Left lung (tissue), 10 donors: ENCODE measurements around the gene KRTAP4-1. TPM values are rescaled to one million over a fixed set of nuclear protein-coding genes. Genes with fewer than 3 reads are reported as not detected.
"Not testable (repeated sequence)": the region's sequence is repeated elsewhere in the genome, so short reads cannot be mapped to it uniquely, and the experiment has no call there.

Experiments
- ATAC-seq: fragments of 200-7000 bp; cut with Tn5 transposase; one replicate; pipeline ENCODE4 v1.9.1; 2020; ENCODE audit warnings: moderate library complexity
- DNase-seq, 4 donors: peaks; one replicate each; pipeline ENCODE4 v3.0.0-alpha.2; 2013 to 2020
- H3K27ac ChIP-seq, 2 donors: fragments of 200-600 bp; sonication (generic) in 1 of 2; one replicate each; pipeline versions ENCODE4 v1.5.0 to v1.8.0; 2020 to 2021
- H3K27me3 ChIP-seq, 2 donors: fragments of 200-600 bp; sonication (generic) in 1 of 2; one replicate each; pipeline versions ENCODE4 v1.5.0 to v1.8.0; 2020 to 2021
- H3K36me3 ChIP-seq, 2 donors: fragments of 200-600 bp; sonication (generic) in 1 of 2; one replicate each; pipeline versions ENCODE4 v1.5.0 to v1.8.0; 2020 to 2021
- H3K4me1 ChIP-seq, 2 donors: fragments of 200-600 bp; one replicate each; pipeline ENCODE4 v1.8.0; 2021
- H3K4me3 ChIP-seq, 2 donors: fragments of 200-600 bp; sonication (generic) in 1 of 2; one replicate each; pipeline versions ENCODE4 v1.5.0 to v1.8.0; 2020 to 2021; ENCODE audit warnings: mild to moderate bottlenecking in 1 of 2
- H3K9me3 ChIP-seq, 2 donors: fragments of 200-600 bp; sonication (generic) in 1 of 2; one replicate each; pipeline versions ENCODE4 v1.5.0 to v1.8.0; 2020 to 2021
- CTCF ChIP-seq, 2 donors: fragments of 200-600 bp; sonication (generic) in 1 of 2; IDR thresholded peaks; one replicate each; pipeline versions ENCODE4 v1.5.0 to v1.8.0; 2021; ENCODE audit warnings: antibody characterized with exemption in 2 of 2
- intact Hi-C, 2 donors: fragments of 100-400 bp; cut with DNase I; formaldehyde crosslinking; loops; one replicate each; pipeline versions ENCODE4 v1.11.2 to v1.14.2; 2022
- polyA plus RNA-seq, 6 donors: library from polyadenylated mRNA; unstranded; fragments of 120-200 nt; gene quantifications; one replicate each; pipeline ENCODE4 v1.2.1, GENCODE V29; 2013; ENCODE audit not compliant: insufficient read length in 6 of 6
- total RNA-seq, 2 donors: library from RNA; stranded (reverse); fragmentation: NEBNext Ultra II Directional; extraction: Animal tissue kit (Norgen Biotek cat#: 25700); gene quantifications; one replicate each; pipeline ENCODE4 v1.2.1, GENCODE V29; 2021
- donor health status: DM: no; HTN: yes; CAD: no.
- donor health status: DM: no; HTN: no; CAD: no.

The KRTAP4-1 gene
- total and polyA plus RNA-seq, 8 donors: not detected

DNA sequence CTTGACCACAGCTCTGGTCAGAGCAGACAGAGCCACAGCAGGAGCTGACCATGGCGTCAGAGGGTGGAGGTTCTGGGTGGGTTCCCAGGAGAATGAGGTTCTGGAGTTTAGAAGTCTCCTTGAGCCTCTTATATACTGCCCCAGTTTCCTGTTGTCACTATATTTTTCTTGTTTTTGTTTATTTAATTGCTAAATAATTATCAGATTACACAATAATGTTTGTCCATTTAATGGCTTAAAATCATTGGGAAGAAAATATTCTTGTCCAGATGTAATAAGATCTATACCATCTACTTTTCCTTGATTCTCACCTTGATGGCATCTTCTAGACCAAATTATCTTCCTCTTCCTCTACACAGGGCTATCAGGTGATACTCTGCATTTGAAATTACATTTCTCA is 16.6 kb downstream of the KRTAP4-1 start, which contains the start of gene KRTAP4-3:
Gene KRTAP4-3 (minus strand): TSS at position 101 of the 400 bp plus-strand sequence. CDS start 49 bp downstream, at position 52.
- no peaks in the 10 kb centered on the region for H3K4me1 ChIP-seq
- no peak within 1 kb of the TSS for H3K4me3 ChIP-seq
- DNase-seq (no peak), ATAC-seq (no peak)
- H3K36me3 ChIP-seq: no peaks in the 10 kb centered on the region
- no peak for TF ChIP-seq CTCF (IDR thresholded peaks at IDR 0.05)
- H3K27me3 ChIP-seq: no peaks in the 10 kb centered on the region
- intact Hi-C loops: no loop called here
- no peaks in the 10 kb centered on the region for H3K9me3 ChIP-seq
- H3K27ac ChIP-seq: no peak within 1 kb of the TSS

DNA sequence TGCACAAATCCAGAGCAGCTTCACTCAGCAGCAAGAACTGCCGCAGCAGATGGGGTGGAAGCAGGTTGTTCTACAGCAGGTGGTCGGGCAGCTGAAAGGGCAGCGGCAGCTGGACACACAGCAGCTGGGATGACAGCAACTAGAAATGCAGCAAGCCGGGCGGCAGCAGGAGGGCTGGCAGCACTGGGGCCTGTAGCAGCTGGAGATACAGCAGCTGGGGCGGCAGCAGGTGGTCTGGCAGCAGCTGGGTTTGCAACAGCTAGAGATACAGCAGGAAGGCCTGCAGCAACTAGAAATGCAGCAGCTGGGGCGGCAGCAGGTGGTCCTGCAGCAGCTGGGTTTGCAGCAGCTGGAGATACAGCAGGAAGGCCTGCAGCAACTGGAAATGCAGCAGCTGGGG is 17.1 kb downstream of the KRTAP4-1 start:
- DNase-seq (peak in 1 of 4 donors; percentile 69), ATAC-seq (no peak)
- no peaks in the 10 kb centered on the region for H3K36me3 ChIP-seq
- no peaks in the 10 kb centered on the region for H3K9me3 ChIP-seq
- no peaks in the 10 kb centered on the region for H3K27me3 ChIP-seq
- H3K27ac ChIP-seq: no peak overlapping the region
- no peak overlapping the region for H3K4me3 ChIP-seq
- no peak for TF ChIP-seq CTCF (IDR thresholded peaks at IDR 0.05)
- no peaks in the 10 kb centered on the region for H3K4me1 ChIP-seq
- intact Hi-C loops: no loop called here

DNA sequence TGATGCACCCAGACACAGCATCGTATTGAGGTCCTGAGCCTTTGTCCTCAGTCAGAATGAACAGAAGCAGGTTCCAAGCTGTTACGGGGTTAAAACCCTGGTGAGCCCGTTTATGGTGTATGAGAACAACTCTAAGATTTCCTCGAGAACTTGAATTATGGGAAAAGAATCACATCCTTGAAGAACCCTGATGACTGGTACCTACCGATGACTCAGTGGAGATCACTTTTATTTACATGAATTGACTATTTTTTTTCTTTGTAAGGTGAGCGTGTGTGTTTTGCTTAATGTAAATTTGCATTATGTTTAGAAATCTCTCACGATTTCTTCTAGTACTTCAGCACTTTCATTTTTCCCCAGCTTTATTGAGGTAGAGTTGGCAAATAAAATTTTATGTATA is 20.9 kb downstream of the KRTAP4-1 start:
- intact Hi-C loops: no loop called here
- TF ChIP-seq CTCF (IDR thresholded peaks at IDR 0.05): no peak
- Histone ChIP-seq H3K4me3 (no peak overlapping the region), H3K27me3 (peaks cover 4 to 10% of the 10 kb centered on the region in 2 donors), H3K36me3 (no peaks in the 10 kb centered on the region), H3K9me3 (no peaks in the 10 kb centered on the region), H3K27ac (no peak overlapping the region), H3K4me1 (no peaks in the 10 kb centered on the region)
- DNase-seq: no peak
- no peak for ATAC-seq

GRCh38 chr17:41160648-41161047 is 24.1 kb downstream of the KRTAP4-1 start, which contains the start of gene KRTAP4-4:
TSS of gene KRTAP4-4 (minus strand) at chr17:41160748. CDS start at chr17:41160691, 57 bp downstream.
- Histone ChIP-seq H3K36me3 (no peaks in the 10 kb centered on the region), H3K4me3 (no peak within 1 kb of the TSS), H3K27me3 (peaks cover 4 to 10% of the 10 kb centered on the region in 2 donors), H3K4me1 (no peaks in the 10 kb centered on the region), H3K9me3 (no peaks in the 10 kb centered on the region), H3K27ac (no peak within 1 kb of the TSS)
- DNase-seq: no peak
- ATAC-seq: no peak
- intact Hi-C loops: no loop called here
- TF ChIP-seq CTCF (IDR thresholded peaks at IDR 0.05): no peak

GRCh38 chr17:41160190-41160589 is 24.5 kb downstream of the KRTAP4-1 start:
- ATAC-seq, H3K27ac ChIP-seq, H3K36me3 ChIP-seq, H3K9me3 ChIP-seq, H3K27me3 ChIP-seq, H3K4me1 ChIP-seq, H3K4me3 ChIP-seq, intact Hi-C loops: not testable (repeated sequence)
- DNase-seq: peak in 1 of 4 donors; percentile 40

DNA sequence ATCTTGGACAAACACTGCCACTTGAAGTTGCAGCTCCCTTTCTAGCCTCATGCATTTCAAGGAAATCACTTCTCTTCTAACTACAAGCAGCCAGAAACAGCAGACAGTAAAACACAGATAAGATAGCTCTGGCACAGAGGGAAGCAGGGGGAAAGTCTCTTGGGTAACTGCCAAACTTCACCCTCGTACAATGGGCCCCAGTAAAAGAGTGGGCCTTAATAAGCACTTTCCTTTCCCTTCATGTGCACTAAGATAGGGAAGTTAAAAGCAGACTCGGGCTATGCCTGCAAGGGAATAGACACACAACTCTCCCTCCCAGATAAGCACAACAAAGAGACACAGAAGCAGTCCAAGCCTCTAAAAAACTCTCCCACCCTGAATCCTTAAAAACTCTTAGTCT is 30.9 kb downstream of the KRTAP4-1 start:
- no peak overlapping the region for H3K27ac ChIP-seq
- peaks cover 0 to 11% of the 10 kb centered on the region in 2 donors for H3K27me3 ChIP-seq
- intact Hi-C loops: no loop called here
- ATAC-seq: no peak
- no peak for DNase-seq
- H3K9me3 ChIP-seq: no peaks in the 10 kb centered on the region
- no peak for TF ChIP-seq CTCF (IDR thresholded peaks at IDR 0.05)
- no peaks in the 10 kb centered on the region for H3K4me1 ChIP-seq
- no peak overlapping the region for H3K4me3 ChIP-seq
- no peaks in the 10 kb centered on the region for H3K36me3 ChIP-seq
